ENCODE measurements around the gene SH3BP4.

GRCh38 chr2:235084424-235084823, 132.6 kb downstream of the SH3BP4 start:
- TF ChIP-seq CTCF (IDR thresholded peaks at IDR 0.05) (no peak), POLR2A (IDR thresholded peaks at IDR 0.05) (no peak)

Measured in vagina (tissue), 2 donors.